GM12878 (cell line): ENCODE measurements around the gene DNHD1. TPM values are rescaled to one million over a fixed set of nuclear protein-coding genes. Genes with fewer than 3 reads are reported as not detected.

ENCODE experiments used
- ATAC-seq: fragments of 200-7000 bp; cut with Tn5 transposase; 3 replicates; pipeline ENCODE4 v1.9.1; 2020; ENCODE audit warnings: mild to moderate bottlenecking, moderate library complexity
- BruUV-seq: library from RNA; stranded (reverse); fragments of 400-500 nt; replicated peaks from 2 replicates; lab custom pipeline; 2021; lab: Mats Ljungman, UMichigan
- CTCF ChIA-PET: fragments of 300-600 bp; sonication (Branson Sonifier 250); formaldehyde crosslinking; extraction: SDS; loops from one replicate; lab custom pipeline; 2021; ENCODE audit warnings: inconsistent platforms; lab: Yijun Ruan, JAX
- POLR2A ChIA-PET: fragments of 350-600 bp; formaldehyde crosslinking; extraction: SDS; loops from one replicate; lab custom pipeline; 2021; ENCODE audit warnings: inconsistent platforms; lab: Charles Lee
- RAD21 ChIA-PET: fragments of 300-600 bp; sonication (Branson Sonifier 250); formaldehyde crosslinking; loops from one replicate; lab custom pipeline; 2023; ENCODE audit warnings: antibody characterized with exemption; ENCODE audit not compliant: unreplicated experiment; lab: Charles Lee
- SMC1A ChIA-PET: fragments of 300-600 bp; sonication (Branson Sonifier 250); formaldehyde crosslinking; loops from one replicate; lab custom pipeline; 2023; ENCODE audit not compliant: unreplicated experiment, uncharacterized antibody; lab: Charles Lee
- DNase-seq: peaks from one replicate; pipeline ENCODE4 v3.0.0-alpha.2; 2011; ENCODE audit warnings: low read depth, low spot score
- FAIRE-seq: peaks from 3 replicates; lab custom pipeline; 2011; peaks lifted over from hg19 to GRCh38; lab: Jason Lieb, UNC
- H2AFZ ChIP-seq: 2 replicates; pipeline ENCODE4 v1.6.0; 2011; ENCODE audit warnings: low read depth, low read length, control low read depth; ENCODE audit not compliant: control insufficient read depth
- H3K27ac ChIP-seq: 2 replicates; pipeline ENCODE4 v1.5.1; 2011; ENCODE audit warnings: control low read depth; ENCODE audit not compliant: control insufficient read depth, insufficient read depth
- H3K27me3 ChIP-seq, 2 experiments: replicated peaks in 1 of 2; 2 replicates each; pipeline versions ENCODE4 v1.6.0 to v1.6.1; 2011; ENCODE audit warnings: low read length in 1 of 2; ENCODE audit not compliant: control insufficient read depth in 2 of 2, insufficient read depth in 2 of 2
- H3K36me3 ChIP-seq, 2 experiments: 2 replicates each; pipeline ENCODE4 v1.5.1; 2011; ENCODE audit warnings: low read length in 1 of 2; ENCODE audit not compliant: control insufficient read depth in 2 of 2, insufficient read depth in 2 of 2
- H3K4me1 ChIP-seq: 2 replicates; pipeline ENCODE4 v1.6.1; 2011; ENCODE audit warnings: mild to moderate bottlenecking, low read length, moderate library complexity, mixed read lengths; ENCODE audit not compliant: control insufficient read depth, insufficient read depth
- H3K4me2 ChIP-seq: 2 replicates; pipeline ENCODE4 v1.6.0; 2011; ENCODE audit warnings: control low read depth; ENCODE audit not compliant: control insufficient read depth, insufficient read depth
- H3K4me3 ChIP-seq: fragments of 200-600 bp; sonication (generic); 2 replicates; pipeline ENCODE4 v1.5.1; 2016
- H3K79me2 ChIP-seq: 2 replicates; pipeline ENCODE4 v1.6.0; 2011; ENCODE audit warnings: low read length; ENCODE audit not compliant: control insufficient read depth, insufficient read depth
- H3K9ac ChIP-seq: 2 replicates; pipeline ENCODE4 v1.8.0; 2011; ENCODE audit warnings: low read length, control low read depth, mixed read lengths; ENCODE audit not compliant: control insufficient read depth, insufficient read depth
- H3K9me3 ChIP-seq: replicated peaks from 3 replicates; pipeline ENCODE4 v1.5.1; 2011; ENCODE audit warnings: mild to moderate bottlenecking, low read length; ENCODE audit not compliant: control insufficient read depth, insufficient read depth
- H4K20me1 ChIP-seq: 2 replicates; pipeline ENCODE4 v1.6.0; 2011; ENCODE audit not compliant: control insufficient read depth, insufficient read depth
- CREM ChIP-seq: IDR thresholded peaks from 2 replicates; pipeline ENCODE4 v1.6.1; 2014; ENCODE audit warnings: antibody characterized with exemption, low read depth
- DPF2 ChIP-seq: fragments of 450-650 bp; IDR thresholded peaks from 2 replicates; pipeline ENCODE4 v1.6.1; 2017; ENCODE audit warnings: mild to moderate bottlenecking
- MTA2 ChIP-seq: fragments of 450-650 bp; IDR thresholded peaks from 2 replicates; pipeline ENCODE4 v1.6.1; 2016; ENCODE audit warnings: low read depth, mild to moderate bottlenecking, moderate library complexity
- RUNX3 ChIP-seq: IDR thresholded peaks from 2 replicates; pipeline ENCODE4 v1.6.1; 2012; ENCODE audit warnings: low read length, inconsistent platforms
- SMAD1 ChIP-seq: fragments of 450-650 bp; IDR thresholded peaks from 2 replicates; pipeline ENCODE4 v1.6.1; 2018; ENCODE audit warnings: mild to moderate bottlenecking, low read depth; ENCODE audit not compliant: partially characterized antibody
- SRF ChIP-seq, 2 experiments: IDR thresholded peaks; 2 replicates each; pipeline ENCODE4 v1.6.1; 2011; ENCODE audit warnings: low read depth in 2 of 2, low read length in 2 of 2, mild to moderate bottlenecking in 1 of 2, moderate library complexity in 1 of 2
- ZNF622 ChIP-seq: fragments of 450-650 bp; IDR thresholded peaks from 2 replicates; pipeline ENCODE4 v1.6.1; 2017; ENCODE audit warnings: mild to moderate bottlenecking, inconsistent platforms
- WGBS: methylation state at CpG from one replicate; pipeline ENCODE4 v1.1.6; 2016; ENCODE audit warnings: low lambda C conversion rate; ENCODE audit not compliant: insufficient replicate concordance, insufficient coverage; ENCODE audit errors: missing lambda C conversion rate; 5-methylcytosine and 5-hydroxymethylcytosine counted together
- in situ Hi-C: fragments of 300-500 bp; cut with MboI; formaldehyde crosslinking; loops from 9 replicates; pipeline ENCODE4 v1.14.3; 2018; ENCODE audit warnings: mixed read lengths
- intact Hi-C: fragments of 100-400 bp; cut with micrococcal nuclease; formaldehyde crosslinking; loops from one replicate; pipeline ENCODE4 v1.14.2; 2022; ENCODE audit not compliant: unreplicated experiment
- polyA plus RNA-seq, 11 experiments: library from polyadenylated mRNA; depleted of rRNA in 4 of 11; unstranded in 6 of 11; stranded (reverse) in 5 of 11; fragments of >200 nt; fragmentation: Nextera tagmentation in 4 of 11; fragmentation: Illumina TruSeq in 1 of 11; extraction: Ambion mirVana in 4 of 11; extraction: Trizol in 1 of 11; gene quantifications; 1 replicate in 1 of 11; 2 replicates in 10 of 11; pipeline versions ENCODE4 v1.2.1 to v1.2.3, GENCODE V29; 2011 to 2016; ENCODE audit warnings: inconsistent platforms in 2 of 11, missing spikeins in 2 of 11, low read depth in 1 of 11
- total RNA-seq, 4 experiments: library from RNA; depleted of rRNA in 3 of 4; stranded (reverse); fragments of >200 nt in 3 of 4; fragmentation: Illumina TruSeq in 1 of 4; extraction: Trizol in 1 of 4; gene quantifications; 2 replicates each; pipeline versions ENCODE4 v1.2.1 to v1.2.3, GENCODE V29; 2013 to 2021
- TF ChIP-seq, protein P1 (sequence below): IDR thresholded peaks from 2 replicates; pipeline ENCODE4 v1.6.1; 2012; ENCODE audit warnings: improper control_type of control experiment, low read depth, low read length; ENCODE audit not compliant: insufficient replicate concordance
- TF ChIP-seq, protein P2 (sequence below): fragments of 450-650 bp; IDR thresholded peaks from 2 replicates; pipeline ENCODE4 v1.6.1; 2017; ENCODE audit warnings: mild to moderate bottlenecking, moderate library complexity

DNHD1 gene
- total and polyA plus RNA-seq, 10 of the 15 experiments (the other 5 are each of a cell fraction or from before 2014, with no cell fraction given), result 0.99 to 16.9 (median 8.6) TPM

DNA sequence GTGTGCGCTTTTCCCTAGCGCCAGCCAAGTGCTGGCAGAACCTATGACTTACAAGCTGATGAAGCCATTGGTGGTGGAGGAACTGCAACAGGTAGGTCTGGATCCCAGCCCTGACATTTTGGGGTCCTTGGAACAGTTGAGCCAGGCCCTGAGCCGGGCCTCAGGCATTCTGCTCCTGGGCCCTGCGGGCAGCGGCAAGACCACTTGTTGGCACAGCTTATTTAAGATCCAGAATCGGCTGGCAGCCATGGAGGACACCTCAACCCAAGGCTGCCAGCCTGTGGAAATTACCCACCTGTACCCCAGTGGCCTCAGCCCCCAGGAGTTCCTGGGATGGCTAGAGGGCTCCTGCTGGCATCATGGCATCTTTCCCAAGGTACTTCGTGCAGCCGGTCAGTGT, 49.7 kb downstream of the DNHD1 start:
- ATAC-seq, result no peak
- BruUV-seq, result no TSS peak
- CTCF ChIA-PET, result interaction anchor here (0.9 to 1.2 kb wide), 2 partner anchors 159 to 210 kb away, joined by 3 read pairs; no protein-coding TSS in a partner anchor
- Histone ChIP-seq H3K9me3 (no peaks in the 10 kb centered on the region), H3K4me3 (no peak overlapping the region), H2AFZ (no peak overlapping the region), H3K27ac (no peak overlapping the region), H3K4me2 (no peak overlapping the region), H4K20me1 (no peaks in the 10 kb centered on the region), H3K9ac (no peak overlapping the region), H3K36me3 (peaks cover 0 to 2% of the 10 kb centered on the region in 2 experiments; a peak in 2 of 4 replicates), H3K27me3 (no peaks in the 10 kb centered on the region), H3K79me2 (no peaks in the 10 kb centered on the region), H3K4me1 (no peaks in the 10 kb centered on the region)
- no peak for FAIRE-seq
- RAD21 ChIA-PET, result no interaction called here
- in situ Hi-C loops (no loop called here), intact Hi-C loops (no loop called here)
- POLR2A ChIA-PET, result no interaction called here
- 90% methylated on average over 8 of the region's 8 CpGs for WGBS
- TF ChIP-seq, protein P1, sequence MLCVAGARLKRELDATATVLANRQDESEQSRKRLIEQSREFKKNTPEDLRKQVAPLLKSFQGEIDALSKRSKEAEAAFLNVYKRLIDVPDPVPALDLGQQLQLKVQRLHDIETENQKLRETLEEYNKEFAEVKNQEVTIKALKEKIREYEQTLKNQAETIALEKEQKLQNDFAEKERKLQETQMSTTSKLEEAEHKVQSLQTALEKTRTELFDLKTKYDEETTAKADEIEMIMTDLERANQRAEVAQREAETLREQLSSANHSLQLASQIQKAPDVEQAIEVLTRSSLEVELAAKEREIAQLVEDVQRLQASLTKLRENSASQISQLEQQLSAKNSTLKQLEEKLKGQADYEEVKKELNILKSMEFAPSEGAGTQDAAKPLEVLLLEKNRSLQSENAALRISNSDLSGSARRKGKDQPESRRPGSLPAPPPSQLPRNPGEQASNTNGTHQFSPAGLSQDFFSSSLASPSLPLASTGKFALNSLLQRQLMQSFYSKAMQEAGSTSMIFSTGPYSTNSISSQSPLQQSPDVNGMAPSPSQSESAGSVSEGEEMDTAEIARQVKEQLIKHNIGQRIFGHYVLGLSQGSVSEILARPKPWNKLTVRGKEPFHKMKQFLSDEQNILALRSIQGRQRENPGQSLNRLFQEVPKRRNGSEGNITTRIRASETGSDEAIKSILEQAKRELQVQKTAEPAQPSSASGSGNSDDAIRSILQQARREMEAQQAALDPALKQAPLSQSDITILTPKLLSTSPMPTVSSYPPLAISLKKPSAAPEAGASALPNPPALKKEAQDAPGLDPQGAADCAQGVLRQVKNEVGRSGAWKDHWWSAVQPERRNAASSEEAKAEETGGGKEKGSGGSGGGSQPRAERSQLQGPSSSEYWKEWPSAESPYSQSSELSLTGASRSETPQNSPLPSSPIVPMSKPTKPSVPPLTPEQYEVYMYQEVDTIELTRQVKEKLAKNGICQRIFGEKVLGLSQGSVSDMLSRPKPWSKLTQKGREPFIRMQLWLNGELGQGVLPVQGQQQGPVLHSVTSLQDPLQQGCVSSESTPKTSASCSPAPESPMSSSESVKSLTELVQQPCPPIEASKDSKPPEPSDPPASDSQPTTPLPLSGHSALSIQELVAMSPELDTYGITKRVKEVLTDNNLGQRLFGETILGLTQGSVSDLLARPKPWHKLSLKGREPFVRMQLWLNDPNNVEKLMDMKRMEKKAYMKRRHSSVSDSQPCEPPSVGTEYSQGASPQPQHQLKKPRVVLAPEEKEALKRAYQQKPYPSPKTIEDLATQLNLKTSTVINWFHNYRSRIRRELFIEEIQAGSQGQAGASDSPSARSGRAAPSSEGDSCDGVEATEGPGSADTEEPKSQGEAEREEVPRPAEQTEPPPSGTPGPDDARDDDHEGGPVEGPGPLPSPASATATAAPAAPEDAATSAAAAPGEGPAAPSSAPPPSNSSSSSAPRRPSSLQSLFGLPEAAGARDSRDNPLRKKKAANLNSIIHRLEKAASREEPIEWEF, result no peak
- TF ChIP-seq MTA2 (no peak), ZNF622 (no peak), SRF (IDR thresholded peaks at IDR 0.05; ENCODE audit: low read depth in 2 of 2, low read length in 2 of 2) (no peak), DPF2 (no peak), SMAD1 (no peak), RUNX3 (no peak), CREM (no peak)
- TF ChIP-seq, protein P2, sequence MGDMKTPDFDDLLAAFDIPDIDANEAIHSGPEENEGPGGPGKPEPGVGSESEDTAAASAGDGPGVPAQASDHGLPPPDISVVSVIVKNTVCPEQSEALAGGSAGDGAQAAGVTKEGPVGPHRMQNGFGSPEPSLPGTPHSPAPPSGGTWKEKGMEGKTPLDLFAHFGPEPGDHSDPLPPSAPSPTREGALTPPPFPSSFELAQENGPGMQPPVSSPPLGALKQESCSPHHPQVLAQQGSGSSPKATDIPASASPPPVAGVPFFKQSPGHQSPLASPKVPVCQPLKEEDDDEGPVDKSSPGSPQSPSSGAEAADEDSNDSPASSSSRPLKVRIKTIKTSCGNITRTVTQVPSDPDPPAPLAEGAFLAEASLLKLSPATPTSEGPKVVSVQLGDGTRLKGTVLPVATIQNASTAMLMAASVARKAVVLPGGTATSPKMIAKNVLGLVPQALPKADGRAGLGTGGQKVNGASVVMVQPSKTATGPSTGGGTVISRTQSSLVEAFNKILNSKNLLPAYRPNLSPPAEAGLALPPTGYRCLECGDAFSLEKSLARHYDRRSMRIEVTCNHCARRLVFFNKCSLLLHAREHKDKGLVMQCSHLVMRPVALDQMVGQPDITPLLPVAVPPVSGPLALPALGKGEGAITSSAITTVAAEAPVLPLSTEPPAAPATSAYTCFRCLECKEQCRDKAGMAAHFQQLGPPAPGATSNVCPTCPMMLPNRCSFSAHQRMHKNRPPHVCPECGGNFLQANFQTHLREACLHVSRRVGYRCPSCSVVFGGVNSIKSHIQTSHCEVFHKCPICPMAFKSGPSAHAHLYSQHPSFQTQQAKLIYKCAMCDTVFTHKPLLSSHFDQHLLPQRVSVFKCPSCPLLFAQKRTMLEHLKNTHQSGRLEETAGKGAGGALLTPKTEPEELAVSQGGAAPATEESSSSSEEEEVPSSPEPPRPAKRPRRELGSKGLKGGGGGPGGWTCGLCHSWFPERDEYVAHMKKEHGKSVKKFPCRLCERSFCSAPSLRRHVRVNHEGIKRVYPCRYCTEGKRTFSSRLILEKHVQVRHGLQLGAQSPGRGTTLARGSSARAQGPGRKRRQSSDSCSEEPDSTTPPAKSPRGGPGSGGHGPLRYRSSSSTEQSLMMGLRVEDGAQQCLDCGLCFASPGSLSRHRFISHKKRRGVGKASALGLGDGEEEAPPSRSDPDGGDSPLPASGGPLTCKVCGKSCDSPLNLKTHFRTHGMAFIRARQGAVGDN, result no peak
- no peak for DNase-seq
- SMC1A ChIA-PET, result no interaction called here
